Esophagus squamous epithelium (tissue), 5 donors: Measurements from ENCODE around the gene EID3. TPM values are rescaled to one million over a fixed set of nuclear protein-coding genes. Genes with fewer than 3 reads are reported as not detected.
A peak's percentile ranks its signal among the peaks of the same experiment; 100 is the strongest.

ENCODE experiments used
- DNase-seq: peaks from one replicate; lab custom pipeline; 2025; lab: John Stamatoyannopoulos, UW
- H3K27ac ChIP-seq, 4 donors: fragments of 200-600 bp; sonication (generic); one replicate each; pipeline ENCODE4 v1.5.1; 2016 to 2019; ENCODE audit warnings: mild to moderate bottlenecking in 1 of 4
- H3K27me3 ChIP-seq, 4 donors: fragments of 200-600 bp; sonication (generic); 1 replicate in 3 of 4; 2 replicates in 1 of 4; pipeline versions ENCODE4 v1.5.1 to v1.6.0; 2017 to 2021; ENCODE audit warnings: antibody characterized with exemption in 1 of 4
- H3K36me3 ChIP-seq, 3 donors: fragments of 200-600 bp; sonication (generic); one replicate each; pipeline ENCODE4 v1.5.1; 2016 to 2019
- H3K4me1 ChIP-seq, 3 donors: fragments of 200-600 bp; sonication (generic); one replicate each; pipeline ENCODE4 v1.5.1; 2017 to 2019
- H3K4me3 ChIP-seq, 4 donors: fragments of 200-600 bp; sonication (generic); 1 replicate in 3 of 4; 2 replicates in 1 of 4; pipeline ENCODE4 v1.5.1; 2016 to 2019; ENCODE audit warnings: mild to moderate bottlenecking in 2 of 4, moderate library complexity in 1 of 4
- H3K9me3 ChIP-seq, 3 donors: fragments of 200-600 bp; sonication (generic); one replicate each; pipeline ENCODE4 v1.5.1; 2016 to 2019
- CTCF ChIP-seq, 6 experiments: fragments of 450-650 bp in 4 of 6; fragments of 200-600 bp in 2 of 6; sonication (generic) in 2 of 6; IDR thresholded peaks; one replicate each; pipeline ENCODE4 v1.5.1; 2016 to 2019; ENCODE audit warnings: antibody characterized with exemption in 6 of 6, mild to moderate bottlenecking in 4 of 6, moderate library complexity in 4 of 6
- POLR2A ChIP-seq, 4 donors: fragments of 450-650 bp; IDR thresholded peaks; one replicate each; pipeline ENCODE4 v1.6.1; 2017; ENCODE audit warnings: antibody characterized with exemption in 4 of 4, mild to moderate bottlenecking in 4 of 4, moderate library complexity in 3 of 4
- WGBS, 2 donors: methylation state at CpG; one replicate each; pipeline ENCODE4 v1.1.5; 2018; 5-methylcytosine and 5-hydroxymethylcytosine counted together
- intact Hi-C: fragments of 100-400 bp; cut with DNase I; formaldehyde crosslinking; loops from one replicate; pipeline ENCODE4 v1.15.0; 2022
- total RNA-seq, 4 donors: library from RNA; depleted of rRNA; stranded (reverse); fragments of >200 nt; gene quantifications; one replicate each; pipeline ENCODE4 v1.1.0, GENCODE V29; 2016
- donor health status: DM: yes; HTN: yes; CAD: no.

The EID3 gene
- total RNA-seq, 4 donors from 2014 or later = 1.8 to 17.1 (median 7.0) TPM

GRCh38 chr12:104333692-104334255 is 30.2 kb downstream of the EID3 start:
- no peaks in the 10 kb centered on the region for H3K9me3 ChIP-seq
- 75 to 92% methylated on average over 1 of the region's 1 CpG for WGBS, 2 donors
- TF ChIP-seq CTCF (IDR thresholded peaks at IDR 0.05) (no peak), POLR2A (IDR thresholded peaks at IDR 0.05) (no peak)

DNA sequence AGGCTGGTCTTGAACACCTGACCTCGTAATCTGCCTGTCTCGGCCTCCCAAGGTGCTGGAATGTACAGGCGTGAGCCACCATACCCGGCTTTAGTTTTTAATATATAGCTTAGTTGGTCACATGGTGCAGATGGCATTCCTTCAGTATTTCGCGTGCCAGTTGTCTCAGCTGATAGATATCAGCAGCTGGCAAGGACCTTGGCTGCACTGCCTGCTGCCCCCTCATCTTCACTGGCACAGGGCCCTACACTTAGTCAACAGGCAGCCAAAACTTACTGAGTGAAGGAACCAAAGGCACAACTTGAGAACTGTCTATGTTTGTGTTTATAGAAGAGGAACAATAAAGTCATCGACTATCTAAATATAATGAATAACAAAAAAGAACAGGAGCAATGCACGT is 31.0 kb downstream of the EID3 start:
- Histone ChIP-seq H3K4me3 (no peak overlapping the region), H3K27me3 (no peaks in the 10 kb centered on the region), H3K9me3 (no peaks in the 10 kb centered on the region), H3K27ac (no peak overlapping the region), H3K4me1 (peaks cover 0 to 7% (median under 1%) of the 10 kb centered on the region in 3 donors), H3K36me3 (peaks cover 4 to 96% (median 28%) of the 10 kb centered on the region in 3 donors)
- TF ChIP-seq CTCF (IDR thresholded peaks at IDR 0.05) (no peak), POLR2A (IDR thresholded peaks at IDR 0.05) (no peak)
- intact Hi-C loops = no loop called here
- 76 to 81% methylated on average over 3 to 8 of the region's 8 CpGs for WGBS, 2 donors
- DNase-seq = no peak

More at GRCh38 chr12:104333692-104334255, 30.2 kb downstream of the EID3 start:
- Histone ChIP-seq H3K4me1 (no peaks in the 10 kb centered on the region), H3K27ac (no peak overlapping the region), H3K4me3 (no peak overlapping the region), H3K27me3 (no peaks in the 10 kb centered on the region), H3K36me3 (peaks cover 4 to 96% (median 27%) of the 10 kb centered on the region in 3 donors)
- intact Hi-C loops = no loop called here
- DNase-seq = no peak

- intact Hi-C loops = no loop called here
- H3K27me3 ChIP-seq = no peaks in the 10 kb centered on the region
- no peak for TF ChIP-seq POLR2A (IDR thresholded peaks at IDR 0.05)
- no peak for TF ChIP-seq CTCF (IDR thresholded peaks at IDR 0.05)
- DNase-seq = no peak
- 86% methylated on average over 2 of the region's 2 CpGs for WGBS, 2 donors
- H3K4me1 ChIP-seq = peaks cover 0 to 22% (median 4%) of the 10 kb centered on the region in 3 donors
- peaks cover 4 to 96% (median 39%) of the 10 kb centered on the region in 3 donors for H3K36me3 ChIP-seq
- no peaks in the 10 kb centered on the region for H3K9me3 ChIP-seq
- H3K4me3 ChIP-seq = no peak overlapping the region
- no peak overlapping the region for H3K27ac ChIP-seq
These were observed 32.6 kb downstream of the EID3 start for GRCh38 chr12:104336115-104336514.

GRCh38 chr12:104337030-104337558 is 33.6 kb downstream of the EID3 start:
- Histone ChIP-seq H3K27ac (no peak overlapping the region), H3K36me3 (peaks cover 11 to 96% (median 48%) of the 10 kb centered on the region in 3 donors), H3K4me1 (peaks cover 0 to 28% (median 4%) of the 10 kb centered on the region in 3 donors), H3K4me3 (no peak overlapping the region), H3K27me3 (no peaks in the 10 kb centered on the region), H3K9me3 (no peaks in the 10 kb centered on the region)
- WGBS, 2 donors = 87 to 92% methylated on average over 7 of the region's 7 CpGs
- DNase-seq = no peak
- intact Hi-C loops = no loop called here
- TF ChIP-seq CTCF (IDR thresholded peaks at IDR 0.05) (no peak), POLR2A (IDR thresholded peaks at IDR 0.05) (no peak)

- WGBS, 2 donors = 59 to 63% methylated on average over 3 of the region's 3 CpGs
- intact Hi-C loops = no loop called here
These were observed 36.1 kb downstream of the EID3 start for GRCh38 chr12:104339663-104340062.

More at GRCh38 chr12:104339663-104340062, 36.1 kb downstream of the EID3 start:
- Histone ChIP-seq H3K27me3 (no peaks in the 10 kb centered on the region), H3K36me3 (peaks cover 19 to 100% (median 37%) of the 10 kb centered on the region in 3 donors), H3K9me3 (no peaks in the 10 kb centered on the region), H3K4me3 (no peak overlapping the region), H3K27ac (peak overlapping the region in 1 of 4 donors; percentile 55), H3K4me1 (peaks cover 0 to 28% (median 4%) of the 10 kb centered on the region in 3 donors)
- DNase-seq = no peak
- TF ChIP-seq CTCF (IDR thresholded peaks at IDR 0.05) = no peak
- TF ChIP-seq POLR2A (IDR thresholded peaks at IDR 0.05) = no peak
